Colonic mucosa (tissue), 4 donors: ENCODE measurements around the gene ENTPD8. TPM values are rescaled to one million over a fixed set of nuclear protein-coding genes. Genes with fewer than 3 reads are reported as not detected.

Source experiments
- DNase-seq: peaks from one replicate; pipeline ENCODE4 v3.0.0-alpha.2; 2020
- H3K27ac ChIP-seq: fragments of 200-600 bp; one replicate; pipeline ENCODE4 v1.8.0; 2021
- H3K27me3 ChIP-seq: fragments of 200-600 bp; one replicate; pipeline ENCODE4 v1.8.0; 2021
- H3K36me3 ChIP-seq: fragments of 200-600 bp; one replicate; pipeline ENCODE4 v1.8.0; 2021
- H3K4me1 ChIP-seq: fragments of 200-600 bp; one replicate; pipeline ENCODE4 v1.8.0; 2021; ENCODE audit warnings: mild to moderate bottlenecking
- H3K4me3 ChIP-seq: fragments of 200-600 bp; one replicate; pipeline ENCODE4 v1.8.0; 2021
- H3K9ac ChIP-seq, 2 donors: one replicate each; pipeline ENCODE4 v1.7.0; 2013; ENCODE audit warnings: control low read depth in 2 of 2, low read depth in 2 of 2, low read length in 2 of 2
- H3K9me3 ChIP-seq: fragments of 200-600 bp; one replicate; pipeline ENCODE4 v1.8.0; 2021
- intact Hi-C: fragments of 100-400 bp; cut with DNase I; formaldehyde crosslinking; loops from one replicate; pipeline ENCODE4 v1.14.1; 2022
- total RNA-seq, 2 donors: library from RNA; stranded (reverse); fragmentation: NEBNext Ultra II Directional in 1 of 2; extraction: Animal tissue kit (Norgen Biotek cat#: 25700) in 1 of 2; gene quantifications; one replicate each; pipeline ENCODE4 v1.2.1, GENCODE V29; 2021
- TF ChIP-seq, protein P1 (sequence below): fragments of 200-600 bp; IDR thresholded peaks from one replicate; pipeline ENCODE4 v1.8.0; 2022; ENCODE audit warnings: antibody characterized with exemption, mild to moderate bottlenecking
- donor health status: healthy.
- donor health status: DM: no; HTN: no; CAD: no.
- donor health status: DM: no; HTN: no; CAD: no.

The ENTPD8 gene
- total RNA-seq, 2 donors from 2014 or later: 48.3 to 72.0 TPM

DNA sequence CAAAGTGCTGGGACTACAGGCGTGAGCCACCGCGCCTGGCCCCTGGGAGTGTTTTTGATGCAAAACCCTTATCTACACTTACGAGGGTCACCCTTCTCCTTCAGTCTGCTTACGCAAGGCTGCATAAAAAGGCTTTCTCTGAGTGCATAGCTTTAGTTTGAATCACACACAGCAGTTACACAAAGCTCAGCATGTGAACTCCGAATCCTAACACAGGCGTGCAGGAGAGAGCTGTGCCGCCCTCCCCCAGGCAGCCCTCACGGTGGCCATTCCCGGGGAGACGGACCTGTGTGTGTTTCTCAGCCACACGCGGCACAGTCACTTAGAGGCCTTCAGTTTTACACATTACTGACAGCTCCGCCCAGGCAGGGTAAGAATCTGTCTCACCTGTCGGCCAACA, 44.9 kb downstream of the ENTPD8 start:
- DNase-seq: no peak
- no peak overlapping the region for H3K9ac ChIP-seq
- H3K36me3 ChIP-seq: no peaks in the 10 kb centered on the region
- TF ChIP-seq, protein P1, sequence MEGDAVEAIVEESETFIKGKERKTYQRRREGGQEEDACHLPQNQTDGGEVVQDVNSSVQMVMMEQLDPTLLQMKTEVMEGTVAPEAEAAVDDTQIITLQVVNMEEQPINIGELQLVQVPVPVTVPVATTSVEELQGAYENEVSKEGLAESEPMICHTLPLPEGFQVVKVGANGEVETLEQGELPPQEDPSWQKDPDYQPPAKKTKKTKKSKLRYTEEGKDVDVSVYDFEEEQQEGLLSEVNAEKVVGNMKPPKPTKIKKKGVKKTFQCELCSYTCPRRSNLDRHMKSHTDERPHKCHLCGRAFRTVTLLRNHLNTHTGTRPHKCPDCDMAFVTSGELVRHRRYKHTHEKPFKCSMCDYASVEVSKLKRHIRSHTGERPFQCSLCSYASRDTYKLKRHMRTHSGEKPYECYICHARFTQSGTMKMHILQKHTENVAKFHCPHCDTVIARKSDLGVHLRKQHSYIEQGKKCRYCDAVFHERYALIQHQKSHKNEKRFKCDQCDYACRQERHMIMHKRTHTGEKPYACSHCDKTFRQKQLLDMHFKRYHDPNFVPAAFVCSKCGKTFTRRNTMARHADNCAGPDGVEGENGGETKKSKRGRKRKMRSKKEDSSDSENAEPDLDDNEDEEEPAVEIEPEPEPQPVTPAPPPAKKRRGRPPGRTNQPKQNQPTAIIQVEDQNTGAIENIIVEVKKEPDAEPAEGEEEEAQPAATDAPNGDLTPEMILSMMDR: no peak
- H3K4me1 ChIP-seq: peaks cover under 1% of the 10 kb centered on the region
- no peaks in the 10 kb centered on the region for H3K27me3 ChIP-seq
- intact Hi-C loops: no loop called here
- H3K27ac ChIP-seq: no peak overlapping the region
- H3K4me3 ChIP-seq: no peak overlapping the region
- no peaks in the 10 kb centered on the region for H3K9me3 ChIP-seq

DNA sequence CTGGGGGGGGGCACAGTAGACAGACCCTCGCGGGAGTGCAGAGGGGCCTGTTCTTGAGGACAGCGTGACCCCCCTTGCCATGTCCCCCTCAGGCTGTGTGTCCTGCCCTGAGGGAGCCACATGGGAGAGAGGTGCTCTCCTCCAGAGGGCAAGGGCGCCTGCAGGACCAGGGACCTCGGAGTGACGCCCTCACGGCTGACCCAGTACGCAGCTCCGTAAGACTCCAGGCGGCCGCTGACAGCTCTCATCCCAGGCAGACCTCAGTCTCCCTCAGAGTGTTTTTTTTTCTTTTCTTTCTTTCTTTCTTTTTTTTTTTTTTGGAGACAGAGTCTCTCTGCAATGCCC, 45.5 kb downstream of the ENTPD8 start:
- no peak for DNase-seq
- H3K9ac ChIP-seq: no peak overlapping the region
- H3K36me3 ChIP-seq: no peaks in the 10 kb centered on the region
- intact Hi-C loops: no loop called here
- no peaks in the 10 kb centered on the region for H3K9me3 ChIP-seq
- no peak overlapping the region for H3K27ac ChIP-seq
- H3K4me3 ChIP-seq: no peak overlapping the region
- no peaks in the 10 kb centered on the region for H3K27me3 ChIP-seq
- TF ChIP-seq, protein P1: no peak
- H3K4me1 ChIP-seq: peaks cover 7% of the 10 kb centered on the region

DNA sequence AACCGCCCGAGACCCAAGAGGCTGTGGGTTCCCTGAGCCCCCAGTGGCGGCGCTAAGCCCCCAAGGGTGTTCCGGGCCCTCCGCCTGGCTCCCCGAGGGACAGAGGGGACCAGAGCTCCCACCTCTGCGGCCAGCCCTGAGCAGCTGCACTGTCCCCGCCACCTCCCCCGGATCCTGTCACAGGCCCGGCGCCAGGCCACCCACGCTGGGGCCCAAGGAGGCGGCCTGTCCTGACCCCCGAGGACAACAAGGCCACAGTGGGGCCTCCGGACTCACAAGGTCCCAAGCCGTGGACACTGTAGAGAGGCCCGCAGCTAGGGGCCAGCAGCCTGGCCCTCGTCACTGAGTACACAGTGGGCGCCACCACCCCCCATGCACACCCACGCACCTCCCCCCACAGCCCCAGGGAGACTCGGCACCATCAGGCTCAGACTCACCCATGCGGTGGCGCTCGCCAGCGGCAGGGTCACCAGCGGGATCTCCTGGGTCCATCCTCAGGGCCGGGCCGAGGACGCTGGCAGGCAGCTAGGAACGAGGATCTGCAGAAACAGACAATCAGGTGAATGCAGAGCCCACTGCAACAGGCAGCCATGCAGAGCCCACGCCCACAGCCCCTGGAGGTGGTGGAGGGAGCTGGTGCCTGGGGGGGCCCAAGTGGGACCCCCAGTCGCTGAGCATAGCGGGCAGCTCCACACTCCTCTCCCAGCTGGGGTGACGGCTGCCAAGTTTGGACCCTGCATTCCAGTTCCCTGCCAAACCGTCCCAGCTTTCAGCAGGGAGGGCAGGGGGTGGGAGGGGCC, 46.1 kb downstream of the ENTPD8 start:
- no peaks in the 10 kb centered on the region for H3K27me3 ChIP-seq
- H3K4me3 ChIP-seq: no peak overlapping the region
- no peak for DNase-seq
- H3K9ac ChIP-seq: no peak overlapping the region
- intact Hi-C loops: no loop called here
- H3K36me3 ChIP-seq: no peaks in the 10 kb centered on the region
- H3K9me3 ChIP-seq: no peaks in the 10 kb centered on the region
- TF ChIP-seq, protein P1: no peak
- H3K4me1 ChIP-seq: peaks cover 8% of the 10 kb centered on the region
- no peak overlapping the region for H3K27ac ChIP-seq

DNA sequence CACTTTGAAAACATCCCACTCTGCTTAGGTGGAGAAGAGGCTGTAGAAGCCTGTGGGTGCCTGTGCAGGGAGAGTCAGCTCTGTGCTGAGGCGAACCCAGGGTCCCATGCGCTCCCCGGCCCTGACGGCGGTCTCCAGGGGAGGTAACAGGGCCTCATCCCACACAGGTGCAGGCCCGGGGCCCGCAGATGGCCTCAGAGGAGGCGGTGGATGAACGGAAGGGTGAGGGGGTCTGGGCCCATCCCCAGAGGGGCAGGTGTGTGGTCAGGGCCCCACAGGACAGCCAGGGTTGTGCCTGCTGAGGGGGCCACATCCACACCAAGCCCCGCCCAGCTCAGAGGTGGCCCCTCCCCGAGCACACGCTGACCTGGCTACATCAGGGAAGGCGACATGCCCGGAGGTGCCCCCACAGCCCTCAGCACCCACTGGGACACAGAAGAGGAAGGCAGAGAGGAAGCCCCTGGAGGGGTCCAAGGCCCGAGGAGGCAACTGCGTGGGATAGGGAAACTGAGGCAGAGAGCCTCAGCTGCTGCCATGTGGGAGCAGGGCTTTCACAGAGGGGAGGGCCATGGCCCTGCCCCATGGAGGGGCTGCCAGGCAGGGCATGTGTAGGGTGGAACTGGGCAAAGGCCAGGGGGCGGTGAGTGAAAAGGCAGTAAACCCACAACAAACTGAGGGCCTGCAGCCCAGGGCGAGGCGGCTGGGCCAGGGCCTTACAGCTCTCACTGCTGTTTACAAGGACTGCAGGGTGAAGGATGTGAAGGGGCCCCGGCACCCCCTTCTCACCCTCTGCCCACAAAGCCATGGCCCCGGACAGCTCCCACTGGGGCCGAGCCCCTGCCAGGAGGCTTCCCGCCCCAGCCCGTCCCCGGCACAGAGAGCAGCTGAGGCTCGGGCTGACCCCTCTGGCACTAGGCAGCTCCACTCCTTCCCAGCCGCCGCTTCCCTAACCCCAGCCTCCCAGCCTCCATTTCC, 47.7 kb downstream of the ENTPD8 start:
- H3K36me3 ChIP-seq: no peaks in the 10 kb centered on the region
- intact Hi-C loops: no loop called here
- no peak overlapping the region for H3K4me3 ChIP-seq
- no peaks in the 10 kb centered on the region for H3K27me3 ChIP-seq
- H3K9ac ChIP-seq: no peak overlapping the region
- TF ChIP-seq, protein P1: no peak
- no peak for DNase-seq
- no peak overlapping the region for H3K27ac ChIP-seq
- H3K4me1 ChIP-seq: peaks cover 8% of the 10 kb centered on the region
- no peaks in the 10 kb centered on the region for H3K9me3 ChIP-seq

DNA sequence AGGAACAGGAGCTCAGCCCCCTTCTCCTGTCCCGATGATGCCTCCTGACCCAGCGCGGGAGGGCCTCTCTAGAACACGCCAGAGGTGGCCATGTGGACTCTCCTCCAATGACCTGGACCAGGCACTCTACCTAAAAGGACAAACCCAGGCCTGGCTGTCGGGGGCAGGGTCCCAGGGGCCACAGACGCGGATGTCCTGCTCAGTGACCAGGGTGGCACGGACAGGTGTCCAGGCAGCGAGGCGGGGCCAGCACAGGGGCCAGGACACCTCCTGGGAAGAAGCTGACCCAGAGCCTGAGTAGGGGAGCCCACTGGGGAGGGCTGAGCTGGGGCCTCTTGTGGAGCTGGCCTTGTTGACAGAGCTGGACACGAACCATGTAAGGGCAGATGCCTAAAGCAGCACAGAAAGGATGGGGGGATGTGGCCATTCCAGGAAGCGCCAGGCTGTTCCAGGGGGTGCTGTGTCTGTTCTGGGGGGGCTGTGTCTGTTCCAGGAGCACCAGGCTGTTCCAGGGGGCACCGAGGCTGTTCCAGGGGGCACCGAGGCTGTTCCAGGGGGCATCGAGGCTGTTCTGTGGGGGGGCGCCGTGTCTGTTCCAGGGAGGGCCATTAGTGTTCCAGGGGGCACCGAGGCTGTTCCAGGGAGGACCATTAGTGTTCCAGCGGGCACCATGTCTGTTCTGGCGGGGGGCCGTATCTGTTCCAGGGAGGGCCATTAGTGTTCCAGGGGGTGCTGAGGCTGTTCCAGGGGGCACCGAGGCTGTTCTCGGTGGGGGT, 48.7 kb downstream of the ENTPD8 start:
- Histone ChIP-seq H3K4me1 (peaks cover 8% of the 10 kb centered on the region), H3K9me3 (no peaks in the 10 kb centered on the region), H3K36me3 (no peaks in the 10 kb centered on the region), H3K9ac (no peak overlapping the region), H3K27me3 (no peaks in the 10 kb centered on the region), H3K27ac (no peak overlapping the region), H3K4me3 (no peak overlapping the region)
- intact Hi-C loops: no loop called here
- TF ChIP-seq, protein P1: no peak
- no peak for DNase-seq
